BJ (cell line): ENCODE results near the gene PCDH1. TPM values are rescaled to one million over a fixed set of nuclear protein-coding genes. Genes with fewer than 3 reads are reported as not detected.

Experiments used
- CTCF ChIA-PET: fragments of 350-600 bp; formaldehyde crosslinking; extraction: SDS; loops from one replicate; lab custom pipeline; 2021; ENCODE audit warnings: antibody characterized with exemption, inconsistent platforms; lab: Yijun Ruan, JAX
- POLR2A ChIA-PET: fragments of 300-600 bp; sonication (Branson Sonifier 250); formaldehyde crosslinking; extraction: SDS; loops from one replicate; lab custom pipeline; 2021; ENCODE audit warnings: antibody characterized with exemption; lab: Charles Lee
- DNase-seq: peaks from one replicate; pipeline ENCODE4 v3.0.0-alpha.2; 2011; ENCODE audit warnings: low read depth
- H3K27me3 ChIP-seq: 2 replicates; pipeline ENCODE4 v1.6.0; 2011; ENCODE audit warnings: low read length; ENCODE audit not compliant: control insufficient read depth, insufficient read depth
- H3K36me3 ChIP-seq: 2 replicates; pipeline ENCODE4 v1.5.1; 2011; ENCODE audit warnings: low read length; ENCODE audit not compliant: control insufficient read depth, insufficient read depth
- H3K4me3 ChIP-seq: 2 replicates; pipeline ENCODE4 v1.5.1; 2011; ENCODE audit warnings: low read depth, mild to moderate bottlenecking, control low read depth, low read length
- polyA plus RNA-seq: library from polyadenylated mRNA; depleted of rRNA; stranded (reverse); fragments of >200 nt; gene quantifications from 2 replicates; pipeline ENCODE4 v1.2.3, GENCODE V29; 2011
- TF ChIP-seq, protein P1 (sequence below): IDR thresholded peaks from 2 replicates; pipeline ENCODE4 v1.5.1; 2011; ENCODE audit warnings: low read depth, mild to moderate bottlenecking, control low read depth, inconsistent platforms, low read length, moderate library complexity; ENCODE audit not compliant: insufficient read depth

PCDH1 gene
- polyA plus RNA-seq, 1 experiment = 2.1 TPM

- POLR2A ChIA-PET = interaction anchor here (0.5 kb wide), 1 partner anchor 183 kb away, joined by 3 read pairs; the partner anchor contains the start of gene FCHSD1
Measured at GRCh38 chr5:141834331-141834730, 43.9 kb downstream of the PCDH1 start.

DNA sequence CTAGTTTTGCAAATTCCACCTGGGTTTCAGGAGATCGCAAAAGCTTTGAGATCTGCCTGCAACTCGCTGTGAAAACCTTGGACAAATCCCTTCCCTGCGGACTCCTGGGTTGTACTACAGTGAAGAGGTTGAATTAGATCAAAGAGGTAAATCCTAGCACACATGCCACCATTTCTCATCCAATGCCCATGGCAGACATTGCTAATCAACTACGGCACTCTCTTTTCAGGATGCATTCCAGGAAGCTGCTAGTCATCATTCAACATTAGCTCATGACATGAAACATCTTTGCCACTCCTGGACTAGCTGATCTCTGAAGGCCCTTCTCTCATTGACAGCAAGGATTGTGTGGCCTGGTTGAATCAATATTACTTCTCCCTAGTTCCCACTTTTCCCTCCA is 46.1 kb downstream of the PCDH1 start:
- no peaks in the 10 kb centered on the region for H3K36me3 ChIP-seq
- DNase-seq = no peak
- TF ChIP-seq, protein P1, sequence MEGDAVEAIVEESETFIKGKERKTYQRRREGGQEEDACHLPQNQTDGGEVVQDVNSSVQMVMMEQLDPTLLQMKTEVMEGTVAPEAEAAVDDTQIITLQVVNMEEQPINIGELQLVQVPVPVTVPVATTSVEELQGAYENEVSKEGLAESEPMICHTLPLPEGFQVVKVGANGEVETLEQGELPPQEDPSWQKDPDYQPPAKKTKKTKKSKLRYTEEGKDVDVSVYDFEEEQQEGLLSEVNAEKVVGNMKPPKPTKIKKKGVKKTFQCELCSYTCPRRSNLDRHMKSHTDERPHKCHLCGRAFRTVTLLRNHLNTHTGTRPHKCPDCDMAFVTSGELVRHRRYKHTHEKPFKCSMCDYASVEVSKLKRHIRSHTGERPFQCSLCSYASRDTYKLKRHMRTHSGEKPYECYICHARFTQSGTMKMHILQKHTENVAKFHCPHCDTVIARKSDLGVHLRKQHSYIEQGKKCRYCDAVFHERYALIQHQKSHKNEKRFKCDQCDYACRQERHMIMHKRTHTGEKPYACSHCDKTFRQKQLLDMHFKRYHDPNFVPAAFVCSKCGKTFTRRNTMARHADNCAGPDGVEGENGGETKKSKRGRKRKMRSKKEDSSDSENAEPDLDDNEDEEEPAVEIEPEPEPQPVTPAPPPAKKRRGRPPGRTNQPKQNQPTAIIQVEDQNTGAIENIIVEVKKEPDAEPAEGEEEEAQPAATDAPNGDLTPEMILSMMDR = no peak
- H3K4me3 ChIP-seq = no peak overlapping the region
- POLR2A ChIA-PET = no interaction called here
- CTCF ChIA-PET = interaction anchor here (1.0 to 2.5 kb wide), 3 partner anchors 18 to 47 kb away, joined by 3 to 7 read pairs (median 7); partner anchors contain the start of gene PCDH1
- H3K27me3 ChIP-seq = no peaks in the 10 kb centered on the region

More at GRCh38 chr5:141834331-141834730, 43.9 kb downstream of the PCDH1 start:
- CTCF ChIA-PET = interaction anchor here (1.3 kb wide), 1 partner anchor 8 kb away, joined by 4 read pairs; no protein-coding TSS in a partner anchor
- Histone ChIP-seq H3K36me3 (no peaks in the 10 kb centered on the region), H3K4me3 (no peak overlapping the region), H3K27me3 (no peaks in the 10 kb centered on the region; the same call in 1 of the 2 replicates)
- DNase-seq = no peak
- TF ChIP-seq, protein P1 = no peak

DNA sequence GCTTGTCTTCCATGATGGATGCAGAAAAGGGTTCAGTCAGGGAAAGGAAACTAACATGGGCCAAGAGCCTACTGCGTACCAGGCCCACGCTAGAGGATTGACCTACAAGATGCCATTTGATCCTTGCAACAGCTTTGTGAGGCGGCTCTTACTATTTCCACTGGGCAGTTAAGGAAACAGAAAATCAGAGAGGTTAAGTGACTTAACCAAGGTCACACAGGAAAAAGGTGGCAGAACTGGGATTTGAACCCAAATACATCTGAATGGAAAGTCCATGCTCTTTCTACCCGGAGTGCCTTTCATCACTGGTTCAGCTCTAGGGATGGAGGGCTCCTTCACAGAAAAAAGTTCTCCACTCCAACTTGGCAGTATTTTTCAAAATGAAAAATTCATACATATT is 50.0 kb downstream of the PCDH1 start:
- Histone ChIP-seq H3K4me3 (no peak overlapping the region), H3K36me3 (no peaks in the 10 kb centered on the region), H3K27me3 (peaks cover 3% of the 10 kb centered on the region)
- TF ChIP-seq, protein P1 = no peak
- POLR2A ChIA-PET = no interaction called here
- no peak for DNase-seq
- CTCF ChIA-PET = interaction anchor here (1.1 kb wide), 1 partner anchor 11 kb away, joined by 3 read pairs; no protein-coding TSS in a partner anchor

DNA sequence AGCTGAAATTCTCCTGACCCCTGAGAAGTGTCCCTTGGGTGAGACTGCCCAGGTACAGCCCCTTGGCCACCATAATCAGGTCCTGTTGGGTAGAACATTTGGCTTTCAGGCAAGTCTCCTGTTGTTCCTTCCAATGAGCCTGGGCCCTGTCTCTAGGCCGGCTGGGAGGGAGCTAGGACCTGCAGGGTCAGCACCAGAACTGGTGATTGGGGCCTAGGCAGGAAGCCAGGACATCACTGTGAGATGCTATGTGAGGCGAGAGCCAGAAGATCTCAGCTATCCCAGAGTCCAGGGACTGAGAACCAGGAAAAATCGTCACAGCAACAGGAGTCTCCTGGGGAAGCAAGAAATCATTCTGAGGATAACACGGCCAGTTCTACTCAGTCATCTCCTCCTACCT is 51.5 kb downstream of the PCDH1 start:
- Histone ChIP-seq H3K36me3 (no peaks in the 10 kb centered on the region), H3K4me3 (no peak overlapping the region), H3K27me3 (peaks cover 3% of the 10 kb centered on the region)
- TF ChIP-seq, protein P1 = no peak
- ChIA-PET CTCF (interaction anchor here (0.8 to 1.7 kb wide), 5 partner anchors 8 to 124 kb away, joined by 3 to 8 read pairs (median 3); no protein-coding TSS in a partner anchor), POLR2A (no interaction called here)
- no peak for DNase-seq

DNA sequence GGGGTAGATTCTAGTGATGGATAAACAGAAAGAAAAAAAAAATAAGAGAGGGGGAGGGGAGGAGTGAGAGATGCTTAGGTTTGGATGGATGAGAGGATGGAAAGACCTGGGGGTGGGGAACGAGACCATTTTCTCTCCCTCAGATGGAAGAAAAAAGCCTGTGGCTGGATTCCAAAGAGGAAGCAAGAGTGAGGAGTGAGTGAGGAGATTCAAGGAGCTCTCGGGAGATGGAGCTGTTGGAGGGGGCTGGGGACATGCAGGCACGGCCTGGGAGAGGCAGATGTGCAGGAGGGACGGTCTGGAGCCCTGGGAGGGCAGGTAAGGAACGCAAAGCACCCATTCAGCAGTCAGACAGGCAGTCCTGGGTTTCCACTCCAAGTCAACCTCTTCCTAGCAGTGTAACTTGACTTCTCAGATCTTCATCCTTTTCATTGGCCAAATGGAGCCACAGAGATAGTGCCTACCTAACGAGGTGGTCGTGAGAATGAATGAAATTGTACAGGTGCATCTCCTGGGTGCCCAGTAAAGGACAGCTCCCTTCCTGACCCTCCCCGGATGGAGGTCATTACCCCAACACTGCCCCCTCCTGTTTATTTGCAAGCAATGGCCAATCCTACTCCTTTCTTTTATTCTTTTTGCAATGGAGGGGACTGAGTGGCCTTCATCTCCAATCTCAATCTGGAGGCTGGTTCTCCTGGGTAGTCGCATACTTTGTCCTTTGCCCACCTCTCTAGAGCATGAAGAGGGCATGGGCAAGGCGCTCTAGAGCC is 52.2 kb downstream of the PCDH1 start:
- H3K27me3 ChIP-seq = peaks cover 3% of the 10 kb centered on the region
- TF ChIP-seq, protein P1 = 0 out of 2 replicates have a peak, but pooled peaks have one; percentile 23
- DNase-seq = no peak
- POLR2A ChIA-PET = no interaction called here
- H3K4me3 ChIP-seq = no peak overlapping the region
- H3K36me3 ChIP-seq = no peaks in the 10 kb centered on the region
- CTCF ChIA-PET = interaction anchor here (0.8 to 1.7 kb wide), 8 partner anchors 9 to 134 kb away, joined by 3 to 8 read pairs (median 4); no protein-coding TSS in a partner anchor
